HG03103 (cell line): ENCODE results near the gene PABPC3.

Experiments used
- ATAC-seq: cut with Tn5 transposase; IDR thresholded peaks from one replicate; pipeline ENCODE4 v1.9.1; 2021; ENCODE audit warnings: low read depth; ENCODE audit not compliant: unreplicated experiment

Gene PABPC3

GRCh38 chr13:25095851-25096453 is at the start of gene PABPC3:
TSS of gene PABPC3 (plus strand) at chr13:25096136. CDS start at chr13:25096199, 63 bp downstream.
- no peak for ATAC-seq

- ATAC-seq = no peak
Observed at GRCh38 chr13:25046274-25046984, 49.5 kb upstream of the PABPC3 start.

- no peak for ATAC-seq
Observed at GRCh38 chr13:25046985-25047511, 48.9 kb upstream of the PABPC3 start.

DNA sequence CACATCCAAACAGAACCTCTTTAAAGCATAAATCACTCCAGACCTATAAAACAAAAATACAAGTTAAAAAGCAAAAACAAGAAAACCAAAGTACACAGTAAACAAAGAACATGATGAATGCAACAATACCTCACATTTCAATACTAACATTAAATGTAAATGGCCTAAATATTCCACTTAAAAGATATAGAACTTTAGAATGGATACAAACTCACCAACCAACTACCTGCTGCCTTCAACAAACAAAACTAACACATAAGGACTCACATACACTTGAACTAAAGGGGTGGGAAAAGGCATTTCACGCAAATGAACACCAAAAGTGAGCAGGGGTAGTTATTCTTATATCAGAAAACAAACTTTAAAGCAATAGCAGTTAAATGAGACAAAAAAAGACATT is 44.9 kb upstream of the PABPC3 start:
- ATAC-seq = no peak

DNA sequence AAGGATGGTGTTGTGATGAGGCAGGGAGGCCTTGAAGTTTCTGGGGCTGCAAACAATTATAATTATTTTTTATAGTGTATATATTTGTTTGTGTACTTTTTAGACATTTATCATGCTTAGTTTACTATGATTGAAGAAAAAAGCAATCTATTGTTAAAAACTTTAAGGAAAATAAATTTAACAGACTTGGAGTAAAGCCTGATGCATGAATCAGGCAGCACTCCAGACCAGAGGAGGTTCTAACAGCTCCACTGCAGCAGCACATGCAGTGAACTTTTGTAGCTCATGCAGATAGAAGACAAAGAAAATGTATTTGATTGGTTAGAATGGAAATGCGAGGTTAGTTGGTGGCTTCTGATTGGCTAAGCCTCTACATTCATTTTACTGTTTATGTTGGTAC is 36.8 kb upstream of the PABPC3 start:
- ATAC-seq = no peak

GRCh38 chr13:25059958-25060357 is 36.0 kb upstream of the PABPC3 start:
- ATAC-seq = no peak

DNA sequence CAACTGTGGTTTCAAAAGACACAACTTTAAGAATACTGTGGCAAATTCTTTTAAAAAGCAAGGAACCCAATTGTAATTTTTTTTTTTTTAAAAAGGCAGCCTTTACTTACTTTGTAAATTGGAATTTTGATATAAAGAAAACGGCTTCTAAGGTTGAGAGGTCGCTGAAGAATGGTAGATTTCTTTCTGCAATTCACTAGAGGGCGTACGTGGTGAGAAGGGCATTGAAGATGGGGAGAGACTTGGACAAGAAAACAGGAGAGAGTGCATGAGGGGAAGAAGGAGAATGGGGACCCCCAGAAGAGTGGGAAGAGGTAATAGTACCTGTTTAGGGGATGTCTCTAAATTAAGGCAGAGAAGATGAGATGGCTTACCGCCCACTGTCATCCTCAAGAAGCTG is 33.5 kb upstream of the PABPC3 start:
- ATAC-seq = no peak

DNA sequence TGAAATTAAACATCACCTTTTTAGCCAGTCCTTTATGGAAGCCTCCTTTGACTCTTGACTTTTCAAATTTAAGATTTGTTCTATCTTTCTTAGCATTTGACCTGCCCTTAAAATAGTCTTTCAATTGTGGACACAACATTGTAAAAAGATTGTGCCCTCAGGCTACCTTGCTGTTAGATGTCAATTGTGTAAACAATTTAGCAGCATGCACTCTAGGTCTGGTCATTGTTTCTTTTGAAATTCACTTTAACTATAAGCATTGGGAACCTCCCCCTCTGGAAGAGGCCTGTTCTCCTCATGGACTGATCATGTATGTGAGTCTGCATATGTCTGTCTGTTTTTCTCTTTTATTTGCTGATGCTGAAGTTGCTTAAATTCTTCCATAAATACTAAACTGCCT is 31.5 kb upstream of the PABPC3 start:
- no peak for ATAC-seq

- no peak for ATAC-seq
Observed at GRCh38 chr13:25065974-25066770, 29.8 kb upstream of the PABPC3 start.

- ATAC-seq = no peak
Observed at GRCh38 chr13:25067064-25067463, 28.9 kb upstream of the PABPC3 start.

DNA sequence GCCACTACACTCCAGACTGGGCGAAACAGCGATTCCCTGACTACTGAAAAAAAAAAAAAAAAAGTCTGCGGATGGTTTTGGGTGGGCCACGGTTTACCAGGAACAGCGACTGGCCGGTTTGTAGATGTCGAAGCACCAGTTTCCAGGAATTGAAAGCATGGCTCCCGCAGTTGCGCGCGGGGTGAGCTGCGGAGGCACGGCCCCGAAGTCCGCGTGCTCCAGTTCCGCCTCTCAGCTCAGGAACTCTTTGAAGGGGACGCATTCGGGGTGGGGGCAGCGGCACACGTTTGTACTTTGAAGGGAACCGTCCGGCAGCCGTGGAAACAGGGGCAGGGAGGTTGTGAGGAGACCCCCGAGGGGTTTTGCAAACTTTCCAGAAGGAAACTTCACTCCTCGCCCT is 27.1 kb upstream of the PABPC3 start:
- ATAC-seq = no peak

- ATAC-seq = no peak
Observed at GRCh38 chr13:25069236-25069635, 26.7 kb upstream of the PABPC3 start.

- no peak for ATAC-seq
Observed at GRCh38 chr13:25069911-25070310, 26.0 kb upstream of the PABPC3 start.

DNA sequence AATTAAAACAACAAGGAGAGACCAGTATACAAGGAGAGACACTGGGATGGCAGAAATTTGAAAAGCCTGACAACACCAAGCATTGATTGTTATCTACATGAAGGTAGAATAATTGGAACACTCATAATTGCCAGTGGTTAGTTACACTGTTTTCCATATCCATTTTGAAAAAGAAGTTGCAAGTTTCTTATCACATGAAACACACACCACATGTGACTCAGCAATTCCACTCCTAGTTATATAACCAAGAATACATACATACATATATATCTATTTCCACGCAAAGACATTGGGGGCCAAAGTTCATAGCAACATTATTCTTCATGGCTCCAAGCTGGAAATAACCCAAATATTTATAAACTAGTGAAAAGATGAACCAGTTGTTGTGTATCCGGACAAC is 15.2 kb upstream of the PABPC3 start:
- ATAC-seq = no peak

- no peak for ATAC-seq
Observed at GRCh38 chr13:25084096-25084495, 11.8 kb upstream of the PABPC3 start.

- ATAC-seq = no peak
Observed at GRCh38 chr13:25085125-25085742, 10.7 kb upstream of the PABPC3 start.

DNA sequence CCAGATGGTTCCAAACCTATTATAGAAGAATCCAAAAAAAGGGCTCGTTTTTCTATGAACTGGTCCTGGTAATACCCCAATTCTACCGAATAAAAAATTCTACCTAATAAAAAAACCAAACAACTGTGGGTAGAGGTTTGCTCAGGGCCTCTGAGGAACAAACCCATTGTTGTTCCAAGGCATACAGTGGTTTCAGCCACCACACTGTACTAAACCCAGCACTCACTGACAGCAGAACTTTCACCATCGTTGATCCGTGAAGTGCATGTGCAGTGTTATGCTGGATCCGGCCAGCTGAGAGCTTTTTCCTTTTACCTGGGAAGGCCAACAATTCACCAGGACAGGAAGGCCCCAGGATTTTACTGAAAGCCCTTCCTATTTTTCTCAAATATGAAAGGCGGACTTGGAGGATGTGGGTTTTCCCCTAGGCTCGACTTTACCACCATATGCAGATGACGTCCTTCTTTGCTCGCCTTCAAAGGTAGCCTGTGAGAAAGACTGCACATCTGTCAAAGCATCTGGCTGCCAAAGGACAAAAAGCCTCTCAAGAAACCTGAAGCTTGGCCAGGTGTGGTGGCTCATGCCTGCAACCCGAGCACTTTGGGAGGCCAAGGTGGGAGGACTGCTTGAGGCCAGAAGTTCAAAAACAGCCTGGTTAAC is 7.2 kb upstream of the PABPC3 start:
- no peak for ATAC-seq

- no peak for ATAC-seq
Observed at GRCh38 chr13:25097426-25097825, 1.5 kb downstream of the PABPC3 start.

GRCh38 chr13:25103711-25104110 is 7.8 kb downstream of the PABPC3 start:
- no peak for ATAC-seq

GRCh38 chr13:25109341-25109740 is 13.4 kb downstream of the PABPC3 start:
- ATAC-seq = no peak
